CD4-positive, alpha-beta T cell treated with Interleukin-10 for 1 hour (primary cell): Measurements from ENCODE around the gene TOX3.

Experiments
- DNase-seq: peaks from one replicate; pipeline ENCODE4 v3.0.0-alpha.2; 2020

TOX3 gene

DNA sequence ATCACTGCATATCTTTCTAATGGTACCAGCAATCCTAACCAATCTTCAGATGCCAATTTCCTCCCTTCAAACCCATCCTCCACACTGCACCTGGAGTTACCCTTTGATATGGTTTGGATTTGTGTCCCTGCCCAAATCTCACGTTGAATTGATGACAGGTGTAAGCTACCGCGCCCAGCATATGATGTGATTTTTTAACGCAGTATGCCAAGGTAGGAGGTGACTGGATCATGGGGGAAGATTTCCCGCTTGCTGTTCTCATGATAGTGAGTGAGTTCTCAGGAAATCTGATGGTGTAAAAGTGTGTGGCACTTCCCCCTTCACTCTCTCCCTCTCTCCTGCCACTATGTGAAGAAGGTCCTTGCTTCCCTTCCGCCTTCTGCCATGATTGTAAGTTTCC, 57.0 kb downstream of the TOX3 start:
- DNase-seq = no peak

DNA sequence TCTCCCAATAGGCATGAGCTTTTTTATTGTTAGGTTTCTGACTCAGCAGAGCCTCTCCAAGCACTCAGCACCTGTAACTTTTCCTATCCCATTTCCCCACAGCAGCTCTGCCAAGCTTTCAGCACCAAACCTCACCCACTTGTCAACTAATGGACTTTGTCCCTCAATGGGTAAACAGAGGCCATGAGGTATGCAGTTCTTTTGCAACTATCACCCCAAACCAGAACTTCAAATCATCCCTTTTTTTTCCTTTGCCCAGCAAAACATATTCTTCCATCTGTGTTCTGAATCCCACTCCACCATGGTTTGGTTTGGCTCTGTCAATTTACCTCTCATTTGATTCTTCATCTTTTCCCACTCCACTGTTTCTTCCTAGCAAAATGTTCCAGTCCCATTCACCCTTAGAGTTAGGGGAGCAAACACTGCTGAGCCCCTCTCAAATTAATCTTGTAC, 58.1 kb downstream of the TOX3 start:
- DNase-seq = no peak

GRCh38 chr16:52487849-52488457, 59.0 kb downstream of the TOX3 start:
- no peak for DNase-seq

- DNase-seq = no peak
Observed at GRCh38 chr16:52480237-52480636, 66.7 kb downstream of the TOX3 start.

- no peak for DNase-seq
Observed at GRCh38 chr16:52476111-52476510, 70.8 kb downstream of the TOX3 start.

DNA sequence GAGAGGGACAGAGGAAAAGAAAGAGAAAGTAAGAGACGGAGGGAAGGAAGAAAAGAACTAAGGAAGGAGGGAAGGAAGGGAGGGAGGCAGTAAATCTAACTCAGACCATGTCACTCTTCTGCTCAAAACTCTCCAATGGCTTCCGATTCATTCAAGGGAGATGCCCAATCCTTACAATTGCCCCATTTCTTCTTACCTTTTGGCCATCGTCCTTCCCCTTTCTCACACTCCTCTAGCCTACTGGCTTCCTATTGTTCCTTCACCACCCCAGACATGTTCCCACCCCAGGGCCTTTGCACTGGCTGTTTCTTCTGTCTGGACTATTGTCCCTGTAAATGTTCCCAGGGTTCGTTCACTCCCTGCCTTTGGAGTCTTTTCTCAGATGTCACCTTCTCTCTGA, 72.3 kb downstream of the TOX3 start:
- DNase-seq = no peak

DNA sequence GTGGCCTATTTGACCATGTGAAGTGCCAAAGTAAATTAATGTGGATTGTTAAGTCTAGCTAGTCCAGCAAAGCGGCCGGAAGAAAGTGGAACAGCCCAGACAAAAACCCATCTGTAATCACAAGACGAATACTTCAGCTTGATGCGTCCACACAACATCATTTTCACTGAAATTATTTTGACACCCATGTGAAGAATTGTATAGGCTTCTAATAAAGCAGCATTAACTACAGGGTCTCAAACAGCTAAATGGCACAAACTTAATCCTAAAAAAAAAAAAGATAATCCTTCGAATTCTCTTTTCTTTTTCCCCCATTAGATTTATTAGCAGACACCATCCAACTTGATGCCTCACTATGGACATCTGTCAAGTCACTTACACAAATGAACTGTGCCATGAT, 73.8 kb downstream of the TOX3 start:
- DNase-seq = no peak

DNA sequence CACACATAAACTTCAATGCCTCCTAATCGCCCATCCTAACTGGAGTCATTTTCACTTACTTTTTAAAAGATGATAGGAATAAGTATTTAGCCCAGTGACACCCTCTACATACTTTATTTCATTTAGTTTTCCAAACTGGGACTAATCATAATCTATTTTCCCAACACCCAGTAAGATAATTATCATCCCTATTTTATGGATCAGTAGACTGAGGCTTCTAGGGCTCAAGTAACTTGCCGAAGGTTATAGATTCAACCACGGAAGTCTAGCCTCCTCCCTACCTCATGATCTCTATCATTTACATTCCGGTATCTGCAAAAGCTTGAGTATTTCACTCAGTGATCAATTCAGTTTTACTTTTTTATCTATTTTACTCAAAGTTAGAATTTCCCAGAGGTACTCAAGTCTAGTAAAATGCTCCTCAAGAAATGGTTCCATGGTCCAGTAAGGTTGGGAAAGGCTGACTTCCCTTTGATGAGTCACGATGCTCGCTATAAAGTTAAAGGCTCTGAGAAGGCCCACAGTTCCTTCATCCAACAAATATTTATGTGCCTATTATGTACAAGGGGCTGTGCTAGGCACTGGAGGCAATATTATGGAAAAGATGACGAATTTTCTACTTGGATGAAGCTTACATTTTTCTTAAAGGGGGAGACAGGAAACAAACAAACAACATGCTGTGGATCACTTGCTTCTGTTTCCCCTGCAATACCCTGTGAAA, 75.1 kb downstream of the TOX3 start:
- DNase-seq = no peak

DNA sequence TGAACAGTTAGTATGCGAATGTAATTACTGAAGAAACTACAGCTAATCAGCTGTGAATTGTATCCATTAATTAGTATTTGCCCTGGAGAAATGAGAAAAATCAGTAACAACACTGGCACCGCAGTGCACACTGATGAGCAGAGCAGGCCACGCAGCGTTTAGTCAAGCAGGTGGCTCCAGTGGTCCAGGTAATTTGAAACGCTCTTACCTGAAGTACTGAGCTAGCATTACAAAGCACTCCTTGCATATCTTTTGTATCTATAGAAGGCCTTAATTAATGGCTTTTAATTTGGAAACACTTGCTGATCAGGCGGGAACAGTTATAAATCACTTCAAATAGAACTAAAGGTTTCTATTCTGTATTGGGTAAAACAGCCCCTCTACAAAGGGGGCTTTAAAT, 76.4 kb downstream of the TOX3 start:
- no peak for DNase-seq

DNA sequence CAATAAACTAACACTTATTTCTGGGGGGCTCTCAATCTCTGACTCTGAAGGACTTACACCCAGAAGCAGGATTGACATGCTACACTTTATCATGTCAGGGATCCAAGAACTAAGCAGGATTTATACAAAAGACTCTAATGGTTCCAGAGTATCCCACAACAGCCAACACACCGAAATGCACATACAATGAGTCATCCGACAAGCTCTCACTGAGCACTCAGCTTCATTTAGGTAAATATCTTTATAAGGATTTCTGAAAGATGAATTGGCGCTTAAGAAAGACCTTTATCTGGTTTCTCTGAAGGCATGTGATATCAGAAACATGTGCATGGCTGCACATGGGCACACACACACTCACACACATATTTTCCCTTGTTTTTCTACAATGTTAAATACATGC, 77.2 kb downstream of the TOX3 start:
- DNase-seq = no peak

DNA sequence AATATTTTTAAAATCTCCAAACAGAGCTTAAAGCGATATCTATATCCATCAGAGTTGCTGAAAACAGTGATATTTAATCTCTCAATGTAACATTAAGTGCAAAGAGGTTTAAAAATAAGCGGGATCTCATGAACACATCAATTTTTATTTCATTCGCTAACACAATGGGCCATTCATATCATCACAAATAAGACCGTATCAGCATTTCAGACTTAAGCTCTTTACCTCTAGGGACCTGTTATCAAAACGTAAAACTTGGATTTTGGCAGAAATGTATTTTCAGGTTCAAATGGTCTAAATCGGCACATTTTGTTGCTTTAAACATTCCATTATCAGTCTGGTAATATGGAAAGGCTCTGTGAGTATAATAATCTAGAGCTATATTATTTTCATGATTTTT, 77.9 kb downstream of the TOX3 start:
- no peak for DNase-seq

GRCh38 chr16:52467753-52468152, 79.2 kb downstream of the TOX3 start:
- DNase-seq = no peak

GRCh38 chr16:52466994-52467393, 79.9 kb downstream of the TOX3 start:
- no peak for DNase-seq

DNA sequence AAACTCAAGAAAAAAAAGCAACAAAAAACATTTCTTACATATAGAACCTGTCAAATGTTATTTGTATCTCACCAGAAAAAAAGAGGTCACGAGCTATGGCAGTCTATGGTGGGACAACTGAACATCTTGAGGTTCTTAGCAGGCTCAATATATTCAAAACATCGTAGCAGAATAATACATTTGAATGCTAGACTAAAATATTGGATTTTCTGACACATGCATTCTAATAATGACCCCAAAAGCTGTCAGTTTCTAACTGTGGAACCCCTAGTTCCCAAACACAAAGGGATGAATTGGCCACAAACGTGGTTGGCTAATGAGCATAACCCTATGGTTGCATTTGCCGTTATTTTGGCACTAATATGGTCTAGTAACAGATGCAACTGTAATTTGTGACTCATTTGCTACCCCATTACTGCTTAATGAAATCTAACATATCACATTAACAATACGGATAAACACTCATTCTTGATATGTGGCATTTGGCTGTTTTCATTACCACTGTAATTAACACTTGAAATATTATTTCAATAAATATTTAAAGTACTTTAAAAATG, 81.2 kb downstream of the TOX3 start:
- DNase-seq = no peak

DNA sequence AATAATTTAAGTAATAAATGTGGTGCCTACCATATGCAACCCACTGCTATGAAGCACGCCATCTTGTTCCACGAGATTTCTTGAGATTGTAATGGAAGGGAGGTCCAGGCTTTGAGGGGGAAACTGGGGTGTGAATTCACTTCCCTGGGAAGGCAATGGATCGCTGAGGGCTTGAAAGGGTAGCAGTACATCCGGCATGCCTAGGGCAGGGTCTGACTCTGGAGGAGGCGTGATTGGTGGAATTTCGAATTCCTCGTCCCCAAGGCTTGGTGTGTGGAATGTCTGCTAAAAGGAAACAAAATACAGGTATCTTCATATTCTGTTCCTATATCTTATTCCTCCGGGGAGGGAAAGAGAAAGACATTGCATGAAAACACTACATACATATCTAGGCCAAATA, 83.0 kb downstream of the TOX3 start:
- DNase-seq = no peak

- no peak for DNase-seq
Observed at GRCh38 chr16:52462816-52463215, 84.1 kb downstream of the TOX3 start.

DNA sequence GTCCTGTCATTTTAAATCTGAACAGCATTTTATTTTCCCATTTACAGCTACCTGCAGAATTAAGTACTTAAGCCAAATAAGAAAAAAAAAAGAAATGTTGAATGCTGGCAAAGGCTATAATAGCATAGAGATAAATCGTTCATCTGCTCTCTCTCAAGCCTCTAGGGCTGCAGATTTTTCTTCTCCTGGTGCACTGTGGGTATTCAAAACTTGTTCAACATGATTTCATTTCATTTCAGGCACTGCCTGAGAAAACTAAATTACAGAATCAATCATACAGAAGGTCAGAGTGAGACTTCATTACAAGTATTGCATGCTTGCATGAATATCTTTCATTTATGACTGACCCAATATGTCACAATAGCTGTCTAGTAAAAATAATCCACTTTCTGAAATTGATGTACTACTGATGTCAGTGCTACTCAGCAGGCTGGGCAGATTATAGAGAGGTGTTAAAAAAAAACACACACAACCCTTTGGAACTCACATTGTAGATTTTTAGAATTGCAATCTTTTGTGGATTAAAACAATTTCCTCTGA, 86.2 kb downstream of the TOX3 start:
- no peak for DNase-seq

GRCh38 chr16:52456368-52456767, 90.6 kb downstream of the TOX3 start:
- no peak for DNase-seq

- no peak for DNase-seq
Observed at GRCh38 chr16:52455549-52456277, 91.2 kb downstream of the TOX3 start.

GRCh38 chr16:52453644-52454043, 93.3 kb downstream of the TOX3 start:
- DNase-seq = no peak

DNA sequence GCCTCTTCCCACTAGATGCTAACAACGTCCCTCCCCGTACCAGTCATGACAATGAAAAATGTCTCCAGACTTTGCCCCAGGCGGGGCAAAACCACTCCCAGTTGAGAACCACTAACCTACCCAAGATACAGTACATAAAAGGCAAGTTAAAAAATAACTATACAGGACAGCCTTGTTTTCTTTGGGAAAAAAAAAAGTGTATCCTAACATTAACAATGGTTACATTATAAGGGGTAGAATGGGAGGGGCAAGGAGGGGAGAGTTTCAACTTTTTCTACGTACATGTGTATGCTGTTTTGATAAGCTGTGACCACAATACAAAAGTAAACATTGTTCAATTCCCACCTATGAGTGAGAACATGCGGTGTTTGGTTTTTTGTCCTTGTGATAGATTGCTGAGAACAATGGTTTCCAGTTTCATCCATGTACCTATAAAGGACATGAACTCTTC, 94.9 kb downstream of the TOX3 start:
- no peak for DNase-seq

GRCh38 chr16:52450916-52451315, 96.0 kb downstream of the TOX3 start:
- no peak for DNase-seq

DNA sequence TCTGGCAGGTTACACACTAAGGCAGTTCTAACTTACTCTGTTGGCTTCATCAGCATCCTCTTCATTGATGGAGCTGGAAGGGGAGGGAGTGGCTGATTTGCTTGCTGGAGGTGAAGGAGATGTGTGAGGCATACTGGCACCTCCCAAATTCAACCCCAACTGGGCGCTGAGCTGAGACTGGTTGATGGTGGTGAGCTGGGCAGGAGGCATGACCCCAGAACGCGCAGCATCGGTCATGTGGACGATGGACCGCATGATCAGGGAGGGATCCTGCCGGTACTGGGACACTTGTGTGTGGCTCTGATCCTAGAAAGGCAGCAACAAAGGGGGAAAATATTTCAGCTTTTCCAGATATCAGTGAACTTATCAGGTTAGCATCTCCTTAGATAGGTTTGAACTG, 96.7 kb downstream of the TOX3 start:
- no peak for DNase-seq

DNA sequence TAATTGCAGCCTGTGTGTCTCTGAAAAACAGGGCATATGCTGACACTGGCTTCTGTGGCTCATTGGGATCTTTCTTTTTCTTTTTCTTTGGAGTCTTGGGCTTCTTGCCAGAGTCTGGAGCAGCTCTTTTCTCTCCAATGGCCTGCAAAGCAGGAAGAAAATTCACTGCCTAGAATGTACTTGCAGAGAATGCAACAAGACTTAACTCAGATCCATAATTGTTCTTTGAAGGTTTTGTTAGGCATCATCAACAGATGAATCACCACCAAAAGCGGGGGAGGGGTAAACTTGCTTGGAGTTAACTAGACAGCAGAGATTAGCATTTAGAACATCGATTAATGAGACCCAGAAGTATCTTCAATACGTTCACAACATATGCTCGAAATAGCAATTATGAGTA, 100.9 kb downstream of the TOX3 start:
- no peak for DNase-seq
